Activated CD8-positive, alpha-beta T cell treated with anti-CD3 and anti-CD28 coated beads for 36 hours (primary cell): Measurements from ENCODE around the gene MN1. TPM values are rescaled to one million over a fixed set of nuclear protein-coding genes. Genes with fewer than 3 reads are reported as not detected.

ENCODE experiments used
- ATAC-seq: fragments of 200-7000 bp; cut with Tn5 transposase; one replicate; pipeline ENCODE4 v1.10.0; 2021; ENCODE audit warnings: mild to moderate bottlenecking, moderate library complexity
- CTCF ChIA-PET: fragments of 350-600 bp; sonication (Branson Sonifier 250); formaldehyde crosslinking; loops from one replicate; lab custom pipeline; 2021; ENCODE audit warnings: antibody characterized with exemption; lab: Charles Lee
- POLR2A ChIA-PET: fragments of 350-600 bp; sonication (Branson Sonifier 250); formaldehyde crosslinking; loops from one replicate; lab custom pipeline; 2021; ENCODE audit warnings: antibody characterized with exemption; lab: Charles Lee
- DNase-seq: peaks from one replicate; pipeline ENCODE4 v3.0.0-alpha.2; 2020
- H3K27ac Mint-ChIP-seq: one replicate; pipeline ENCODE4 v1.8.0; 2021; ENCODE audit warnings: mild to moderate bottlenecking, mixed read lengths
- H3K27me3 Mint-ChIP-seq: one replicate; pipeline ENCODE4 v1.8.0; 2021; ENCODE audit warnings: mixed read lengths
- H3K36me3 Mint-ChIP-seq: one replicate; pipeline ENCODE4 v1.8.0; 2021; ENCODE audit warnings: low read depth, mixed read lengths
- H3K4me1 Mint-ChIP-seq: one replicate; pipeline ENCODE4 v1.8.0; 2021; ENCODE audit warnings: low read depth, mixed read lengths
- H3K4me3 Mint-ChIP-seq: one replicate; pipeline ENCODE4 v1.8.0; 2021; ENCODE audit warnings: mild to moderate bottlenecking, moderate library complexity, mixed read lengths
- H3K9me3 Mint-ChIP-seq: one replicate; pipeline ENCODE4 v1.8.0; 2021; ENCODE audit warnings: mixed read lengths
- CTCF ChIP-seq: fragments of 200-600 bp; IDR thresholded peaks from one replicate; pipeline ENCODE4 v1.8.0; 2022; ENCODE audit warnings: antibody characterized with exemption, mild to moderate bottlenecking
- intact Hi-C: fragments of 100-400 bp; cut with micrococcal nuclease; formaldehyde crosslinking; loops from one replicate; pipeline ENCODE4 v1.10.0; 2022
- total RNA-seq, 2 experiments: library from RNA; stranded (reverse); gene quantifications; one replicate each; pipeline ENCODE4 v1.2.3, GENCODE V29; 2021

MN1 gene
- total RNA-seq, 2 experiments from 2014 or later: 0.11 to 0.16 TPM

- ChIA-PET POLR2A (no interaction called here), CTCF (no interaction called here)
- ATAC-seq (no peak), DNase-seq (no peak)
- no peaks in the 10 kb centered on the region for H3K9me3 Mint-ChIP-seq
- H3K4me3 Mint-ChIP-seq: no peak overlapping the region
- peaks cover 3% of the 10 kb centered on the region for H3K27me3 Mint-ChIP-seq
- no peak for TF ChIP-seq CTCF
- no peaks in the 10 kb centered on the region for H3K4me1 Mint-ChIP-seq
- no peaks in the 10 kb centered on the region for H3K36me3 Mint-ChIP-seq
- intact Hi-C loops: no loop called here
- no peak overlapping the region for H3K27ac Mint-ChIP-seq
Observed at GRCh38 chr22:27816552-27816951, 15.0 kb upstream of the MN1 start.

DNA sequence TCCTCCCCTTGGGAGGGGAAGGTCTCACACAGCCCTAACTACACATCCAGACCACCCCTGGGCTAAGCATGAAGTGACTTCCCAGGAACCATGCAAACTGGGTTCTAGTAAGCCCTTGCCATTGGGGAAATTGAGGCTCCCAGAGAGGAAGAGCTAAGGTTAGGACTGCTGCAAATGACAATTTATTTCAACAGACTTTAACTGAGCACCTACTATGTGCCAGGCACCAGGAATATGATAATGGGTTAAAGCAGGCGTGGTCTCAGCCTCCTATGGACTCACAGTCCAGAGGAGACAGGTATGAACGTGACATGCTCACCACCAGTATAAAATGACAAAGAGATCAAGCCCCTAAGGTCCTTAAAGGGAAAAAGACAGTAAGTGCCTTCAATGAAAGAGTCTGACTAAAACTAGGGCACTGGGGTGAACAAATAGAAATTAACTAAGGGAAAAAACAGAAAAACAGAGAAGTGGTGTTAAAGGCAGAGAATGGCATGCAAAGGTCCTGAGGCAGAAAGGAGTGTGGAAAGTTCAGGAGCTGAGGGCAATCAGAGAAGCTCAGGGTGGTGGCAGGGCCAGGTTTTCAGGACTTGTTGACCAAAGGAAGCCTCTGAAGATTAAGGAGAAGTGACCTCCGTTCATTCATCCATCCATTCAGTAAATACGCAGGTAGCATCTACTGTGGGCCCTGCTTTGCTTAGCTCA lies 14.4 kb upstream of the MN1 start:
- no peak for DNase-seq
- ChIA-PET POLR2A (no interaction called here), CTCF (no interaction called here)
- no peak for TF ChIP-seq CTCF
- H3K27ac Mint-ChIP-seq: no peak overlapping the region
- H3K9me3 Mint-ChIP-seq: no peaks in the 10 kb centered on the region
- intact Hi-C loops: no loop called here
- no peak overlapping the region for H3K4me3 Mint-ChIP-seq
- no peaks in the 10 kb centered on the region for H3K36me3 Mint-ChIP-seq
- ATAC-seq: no peak
- peaks cover 3% of the 10 kb centered on the region for H3K27me3 Mint-ChIP-seq
- H3K4me1 Mint-ChIP-seq: no peaks in the 10 kb centered on the region

- H3K4me1 Mint-ChIP-seq: no peaks in the 10 kb centered on the region
- no peak for ATAC-seq
- no peak for TF ChIP-seq CTCF
- no peaks in the 10 kb centered on the region for H3K36me3 Mint-ChIP-seq
- H3K4me3 Mint-ChIP-seq: no peak overlapping the region
- no peak overlapping the region for H3K27ac Mint-ChIP-seq
- POLR2A ChIA-PET: no interaction called here
- H3K9me3 Mint-ChIP-seq: no peaks in the 10 kb centered on the region
- CTCF ChIA-PET: no interaction called here
- no peak for DNase-seq
- peaks cover 3% of the 10 kb centered on the region for H3K27me3 Mint-ChIP-seq
- intact Hi-C loops: no loop called here
Observed at GRCh38 chr22:27814993-27815392, 13.4 kb upstream of the MN1 start.

DNA sequence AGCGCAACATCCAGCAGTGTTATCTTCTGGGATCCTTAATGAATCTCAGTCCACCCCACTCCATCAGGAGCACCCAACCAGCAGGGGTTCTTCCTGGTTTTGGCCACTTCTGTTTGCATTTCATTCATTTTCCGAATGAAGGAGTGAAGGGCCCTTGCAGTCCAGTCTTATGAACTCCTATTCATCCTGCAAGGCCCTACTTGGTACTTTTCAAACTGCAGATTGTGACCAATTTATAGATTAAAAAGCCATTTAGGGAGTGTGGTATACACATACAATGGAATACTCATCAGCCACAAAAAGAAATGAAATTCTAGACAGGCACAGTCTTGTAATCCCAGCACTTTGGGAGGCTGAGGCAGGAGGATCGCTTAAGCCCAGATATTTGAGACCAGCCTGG lies 10.2 kb upstream of the MN1 start:
- Mint-ChIP-seq H3K27ac (no peak overlapping the region), H3K4me1 (no peaks in the 10 kb centered on the region), H3K9me3 (no peaks in the 10 kb centered on the region), H3K27me3 (peaks cover 11% of the 10 kb centered on the region), H3K36me3 (no peaks in the 10 kb centered on the region), H3K4me3 (no peak overlapping the region)
- DNase-seq: no peak
- no peak for ATAC-seq
- intact Hi-C loops: no loop called here
- no peak for TF ChIP-seq CTCF
- ChIA-PET POLR2A (no interaction called here), CTCF (no interaction called here)

DNA sequence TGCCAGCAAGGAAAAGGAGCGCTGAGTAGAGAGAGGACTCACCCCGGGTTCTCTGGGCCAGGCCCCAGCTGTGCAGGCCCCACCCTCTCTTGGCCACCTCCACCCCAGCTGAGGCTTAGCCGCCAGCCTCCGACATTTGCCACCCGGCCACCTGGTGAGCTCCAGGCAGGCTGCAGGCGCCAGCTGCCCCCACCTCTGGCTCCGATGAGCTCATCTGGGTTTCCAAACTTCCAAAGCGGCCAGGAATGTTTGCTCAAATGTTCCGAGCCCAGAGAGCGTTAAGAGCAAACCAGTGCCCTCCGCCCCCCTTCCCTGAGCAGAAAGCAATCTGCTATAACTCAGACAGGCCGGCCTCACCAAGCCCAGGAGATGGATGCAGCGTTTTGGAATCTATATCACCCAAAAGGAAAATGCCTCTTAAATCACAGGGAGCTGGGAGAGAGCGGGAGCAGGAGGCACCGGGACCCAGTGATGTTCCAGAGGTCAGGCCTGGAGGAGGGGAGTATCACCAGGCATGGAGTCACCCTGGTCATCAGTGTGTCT lies 9.1 kb upstream of the MN1 start:
- Mint-ChIP-seq H3K9me3 (no peaks in the 10 kb centered on the region), H3K4me1 (no peaks in the 10 kb centered on the region), H3K4me3 (no peak overlapping the region), H3K36me3 (no peaks in the 10 kb centered on the region), H3K27me3 (peaks cover 13% of the 10 kb centered on the region), H3K27ac (no peak overlapping the region)
- intact Hi-C loops: no loop called here
- no peak for ATAC-seq
- POLR2A ChIA-PET: no interaction called here
- TF ChIP-seq CTCF: no peak
- no peak for DNase-seq
- CTCF ChIA-PET: no interaction called here
